BJ (cell line): ENCODE results near the gene R3HDM2. TPM values are rescaled to one million over a fixed set of nuclear protein-coding genes. Genes with fewer than 3 reads are reported as not detected.
"Not testable (repeated sequence)": the region's sequence is repeated elsewhere in the genome, so short reads cannot be mapped to it uniquely, and the experiment has no call there.

ENCODE experiments used
- CTCF ChIA-PET: fragments of 350-600 bp; formaldehyde crosslinking; extraction: SDS; loops from one replicate; lab custom pipeline; 2021; ENCODE audit warnings: antibody characterized with exemption, inconsistent platforms; lab: Yijun Ruan, JAX
- POLR2A ChIA-PET: fragments of 300-600 bp; sonication (Branson Sonifier 250); formaldehyde crosslinking; extraction: SDS; loops from one replicate; lab custom pipeline; 2021; ENCODE audit warnings: antibody characterized with exemption; lab: Charles Lee
- DNase-seq: peaks from one replicate; pipeline ENCODE4 v3.0.0-alpha.2; 2011; ENCODE audit warnings: low read depth
- H3K27me3 ChIP-seq: 2 replicates; pipeline ENCODE4 v1.6.0; 2011; ENCODE audit warnings: low read length; ENCODE audit not compliant: control insufficient read depth, insufficient read depth
- H3K36me3 ChIP-seq: 2 replicates; pipeline ENCODE4 v1.5.1; 2011; ENCODE audit warnings: low read length; ENCODE audit not compliant: control insufficient read depth, insufficient read depth
- H3K4me3 ChIP-seq: 2 replicates; pipeline ENCODE4 v1.5.1; 2011; ENCODE audit warnings: low read depth, mild to moderate bottlenecking, control low read depth, low read length
- polyA plus RNA-seq: library from polyadenylated mRNA; depleted of rRNA; stranded (reverse); fragments of >200 nt; gene quantifications from 2 replicates; pipeline ENCODE4 v1.2.3, GENCODE V29; 2011
- TF ChIP-seq, protein P1 (sequence below): IDR thresholded peaks from 2 replicates; pipeline ENCODE4 v1.5.1; 2011; ENCODE audit warnings: low read depth, mild to moderate bottlenecking, control low read depth, inconsistent platforms, low read length, moderate library complexity; ENCODE audit not compliant: insufficient read depth

Gene R3HDM2
- polyA plus RNA-seq, 1 experiment = 27.4 TPM

DNA sequence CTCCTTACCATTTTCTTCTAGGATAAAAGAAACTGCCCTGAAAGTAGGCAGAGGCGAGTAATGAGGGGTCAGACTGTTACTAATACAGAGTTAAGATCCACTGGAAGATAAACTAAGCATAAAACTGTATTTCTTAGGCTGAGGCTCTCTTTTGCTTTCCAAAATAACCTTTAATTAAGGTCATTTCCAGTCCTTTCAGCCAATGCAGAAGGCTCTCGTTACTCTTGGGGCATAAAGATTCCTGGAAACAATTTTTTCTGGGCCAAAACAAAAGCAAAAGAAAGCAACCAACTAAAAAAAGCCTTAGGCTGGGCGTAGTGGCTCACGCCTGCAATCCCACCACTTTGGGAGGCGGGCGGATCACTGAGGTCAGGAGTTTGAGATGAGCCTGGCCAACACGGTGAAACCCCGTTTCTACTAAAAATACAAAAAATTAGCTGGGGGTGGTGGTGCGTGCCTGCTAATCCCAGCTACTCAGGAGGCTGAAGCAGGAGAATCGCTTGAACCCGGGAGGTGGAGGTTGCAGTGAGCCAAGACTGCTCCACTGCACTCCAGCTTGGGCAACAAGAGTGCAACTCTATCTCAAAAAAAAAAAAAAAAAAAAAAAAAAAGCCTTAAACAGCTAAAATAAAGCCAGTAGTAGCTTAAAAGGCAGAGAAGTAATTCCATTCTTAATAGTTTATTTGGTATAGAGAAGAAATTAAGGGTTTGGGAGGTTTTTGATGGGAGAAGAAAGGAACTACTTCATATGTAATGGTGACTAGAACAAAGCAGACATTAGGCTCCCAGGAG lies 111.0 kb downstream of the R3HDM2 start:
- Histone ChIP-seq H3K36me3 (no peaks in the 10 kb centered on the region), H3K27me3 (no peaks in the 10 kb centered on the region), H3K4me3 (no peak overlapping the region)
- ChIA-PET POLR2A (no interaction called here), CTCF (interaction anchor here (0.6 to 3.0 kb wide), 3 partner anchors 12 to 133 kb away, joined by 3 to 15 read pairs (median 4); no protein-coding TSS in a partner anchor)
- TF ChIP-seq, protein P1, sequence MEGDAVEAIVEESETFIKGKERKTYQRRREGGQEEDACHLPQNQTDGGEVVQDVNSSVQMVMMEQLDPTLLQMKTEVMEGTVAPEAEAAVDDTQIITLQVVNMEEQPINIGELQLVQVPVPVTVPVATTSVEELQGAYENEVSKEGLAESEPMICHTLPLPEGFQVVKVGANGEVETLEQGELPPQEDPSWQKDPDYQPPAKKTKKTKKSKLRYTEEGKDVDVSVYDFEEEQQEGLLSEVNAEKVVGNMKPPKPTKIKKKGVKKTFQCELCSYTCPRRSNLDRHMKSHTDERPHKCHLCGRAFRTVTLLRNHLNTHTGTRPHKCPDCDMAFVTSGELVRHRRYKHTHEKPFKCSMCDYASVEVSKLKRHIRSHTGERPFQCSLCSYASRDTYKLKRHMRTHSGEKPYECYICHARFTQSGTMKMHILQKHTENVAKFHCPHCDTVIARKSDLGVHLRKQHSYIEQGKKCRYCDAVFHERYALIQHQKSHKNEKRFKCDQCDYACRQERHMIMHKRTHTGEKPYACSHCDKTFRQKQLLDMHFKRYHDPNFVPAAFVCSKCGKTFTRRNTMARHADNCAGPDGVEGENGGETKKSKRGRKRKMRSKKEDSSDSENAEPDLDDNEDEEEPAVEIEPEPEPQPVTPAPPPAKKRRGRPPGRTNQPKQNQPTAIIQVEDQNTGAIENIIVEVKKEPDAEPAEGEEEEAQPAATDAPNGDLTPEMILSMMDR = no peak
- no peak for DNase-seq

DNA sequence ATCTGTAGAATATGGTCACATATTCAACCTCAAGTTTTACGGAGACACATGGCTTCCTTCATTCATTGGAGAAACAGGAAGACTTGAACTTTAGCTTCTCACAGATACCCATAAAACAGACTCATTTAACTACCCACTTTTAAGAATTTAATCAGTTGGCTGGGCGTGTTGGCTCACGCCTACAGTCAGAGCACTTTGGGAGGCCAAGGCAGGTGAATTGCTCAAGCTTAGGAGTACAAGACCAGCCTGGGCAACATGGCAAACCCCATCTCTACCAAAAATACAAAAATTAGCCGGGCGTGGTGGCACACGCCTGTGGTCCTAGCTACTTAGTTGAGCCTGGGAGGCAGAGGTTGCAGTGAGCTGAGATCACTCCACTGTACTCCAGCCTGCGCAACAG lies 115.2 kb downstream of the R3HDM2 start:
- DNase-seq = no peak
- TF ChIP-seq, protein P1 = no peak
- Histone ChIP-seq H3K4me3 (no peak overlapping the region), H3K36me3 (no peaks in the 10 kb centered on the region), H3K27me3 (no peaks in the 10 kb centered on the region)
- CTCF ChIA-PET = interaction anchor here (2.2 to 18.2 kb wide), 2 partner anchors 11 to 140 kb away, joined by 8 to 411 read pairs; partner anchors contain the start of genes GLI1 and INHBE
- POLR2A ChIA-PET = interaction anchor here (0.6 kb wide), 1 partner anchor 136 kb away, joined by 3 read pairs; no protein-coding TSS in a partner anchor

DNA sequence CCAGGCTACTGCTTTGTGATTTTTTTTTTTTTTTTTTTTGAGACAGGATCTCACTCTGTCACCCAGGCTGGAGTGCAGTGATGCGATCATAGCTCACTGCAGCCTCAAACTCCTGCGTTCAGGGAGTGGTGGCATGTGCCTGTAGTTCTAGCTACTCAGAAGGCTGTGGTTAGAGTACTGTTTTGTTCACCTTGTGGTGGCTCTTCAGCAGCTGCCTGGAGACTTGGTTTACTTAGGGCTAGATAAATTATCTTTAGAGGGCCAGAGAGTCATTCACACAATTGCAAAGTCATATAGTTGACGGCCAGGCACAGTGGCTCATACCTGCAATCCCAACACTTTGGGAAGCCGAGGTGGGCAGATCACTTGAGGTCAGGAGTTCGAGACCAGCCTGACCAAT lies 118.6 kb downstream of the R3HDM2 start:
- POLR2A ChIA-PET, H3K27me3 ChIP-seq, DNase-seq, H3K4me3 ChIP-seq, H3K36me3 ChIP-seq: not testable (repeated sequence)
- CTCF ChIA-PET = interaction anchor here (1.5 to 18.2 kb wide), 3 partner anchors 10 to 144 kb away, joined by 3 to 411 read pairs (median 3); partner anchors contain the start of genes GLI1 and INHBE

DNA sequence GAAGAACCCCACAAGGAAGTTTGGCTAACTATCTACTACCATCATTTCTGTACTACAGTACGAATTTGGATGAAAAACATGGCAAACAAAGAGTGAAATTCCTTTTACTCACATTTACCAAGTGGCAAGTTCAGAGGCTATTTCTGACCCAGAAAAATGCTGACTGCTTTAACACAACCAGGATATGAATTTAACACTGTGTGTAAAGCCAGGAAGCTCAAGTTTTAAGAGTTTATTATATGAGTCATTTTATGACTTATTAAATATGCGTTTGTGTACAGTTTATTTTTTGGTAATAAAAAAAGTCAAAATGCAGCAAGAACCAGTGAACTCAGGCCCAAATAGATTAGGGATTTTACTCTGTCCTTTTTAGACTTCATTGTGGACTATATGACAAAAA lies 121.4 kb downstream of the R3HDM2 start:
- Histone ChIP-seq H3K27me3 (no peaks in the 10 kb centered on the region), H3K4me3 (no peak overlapping the region), H3K36me3 (no peaks in the 10 kb centered on the region)
- TF ChIP-seq, protein P1 = no peak
- ChIA-PET POLR2A (interaction anchor here (0.5 to 1.0 kb wide), 3 partner anchors 23 to 153 kb away, joined by 3 to 6 read pairs (median 3); no protein-coding TSS in a partner anchor), CTCF (interaction anchor here (0.8 to 18.2 kb wide), 6 partner anchors 9 to 147 kb away, joined by 3 to 411 read pairs (median 4); partner anchors contain the start of genes GLI1 and INHBE)
- DNase-seq = peak; percentile 7

- TF ChIP-seq, protein P1 = no peak
- CTCF ChIA-PET = interaction anchor here (0.6 to 18.2 kb wide), 5 partner anchors 8 to 155 kb away, joined by 3 to 411 read pairs (median 4); partner anchors contain the start of genes GLI1 and INHBE
- Histone ChIP-seq H3K27me3 (no peaks in the 10 kb centered on the region), H3K4me3 (no peak overlapping the region), H3K36me3 (peaks cover 2% of the 10 kb centered on the region; the same call in 1 of the 2 replicates)
- POLR2A ChIA-PET = no interaction called here
- DNase-seq = no peak
Observed at GRCh38 chr12:57300961-57301584, 129.8 kb downstream of the R3HDM2 start.
